Skeletal muscle cell (primary cell): ENCODE results near the gene AFF3.

Experiments
- DNase-seq: peaks from one replicate; pipeline ENCODE4 v3.0.0-alpha.2; 2010; ENCODE audit warnings: low read depth
- H3K4me3 ChIP-seq: 2 replicates; pipeline ENCODE4 v1.5.1; 2011; ENCODE audit warnings: low read depth, mild to moderate bottlenecking, control low read depth, low read length, moderate library complexity

Gene AFF3

DNA sequence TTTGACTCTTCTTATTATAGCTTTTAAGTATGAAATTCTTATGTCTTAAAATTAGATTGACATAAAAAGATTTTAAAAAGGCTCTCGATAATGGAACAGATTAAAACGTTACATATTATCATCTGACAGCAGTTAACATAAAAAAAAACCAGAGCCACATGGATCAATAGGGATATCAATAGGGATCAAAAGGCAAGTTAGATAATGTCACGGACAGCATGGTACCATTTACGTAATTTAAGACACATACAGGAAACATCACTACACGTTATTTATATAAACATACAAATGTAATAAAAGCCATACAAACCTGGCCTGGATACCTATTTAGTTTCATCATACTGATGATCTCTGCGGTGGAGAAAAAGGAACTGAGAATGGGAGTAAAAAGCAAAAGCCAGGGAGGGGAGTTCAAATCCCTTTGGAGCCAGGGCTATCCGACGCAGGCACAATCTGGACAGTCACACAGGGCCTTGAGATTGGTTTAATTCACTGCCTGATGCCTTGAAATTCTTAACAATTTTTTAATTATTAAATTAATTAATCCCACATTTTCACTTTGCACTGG lies 227.2 kb downstream of the AFF3 start:
- H3K4me3 ChIP-seq = no peak overlapping the region
- DNase-seq = no peak

DNA sequence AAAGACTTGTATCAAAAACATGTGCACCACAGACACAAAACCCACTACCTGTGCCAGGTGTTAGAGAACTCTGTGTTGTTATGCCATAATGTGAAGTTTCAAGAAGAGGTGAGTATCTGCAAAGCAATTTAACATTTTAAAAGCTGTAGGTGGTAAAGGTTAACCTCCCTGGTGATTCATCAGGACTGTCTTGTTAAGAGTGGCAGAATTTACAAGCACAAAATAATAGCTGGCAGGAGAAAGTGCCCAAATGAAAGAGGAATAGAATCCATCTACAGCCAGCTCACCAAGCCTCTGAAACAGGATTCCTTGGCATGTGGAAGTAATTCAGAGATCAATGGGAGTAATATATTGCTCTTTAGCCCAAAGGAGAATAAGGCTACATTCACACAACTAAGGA lies 230.7 kb downstream of the AFF3 start:
- no peak for DNase-seq
- no peak overlapping the region for H3K4me3 ChIP-seq

DNA sequence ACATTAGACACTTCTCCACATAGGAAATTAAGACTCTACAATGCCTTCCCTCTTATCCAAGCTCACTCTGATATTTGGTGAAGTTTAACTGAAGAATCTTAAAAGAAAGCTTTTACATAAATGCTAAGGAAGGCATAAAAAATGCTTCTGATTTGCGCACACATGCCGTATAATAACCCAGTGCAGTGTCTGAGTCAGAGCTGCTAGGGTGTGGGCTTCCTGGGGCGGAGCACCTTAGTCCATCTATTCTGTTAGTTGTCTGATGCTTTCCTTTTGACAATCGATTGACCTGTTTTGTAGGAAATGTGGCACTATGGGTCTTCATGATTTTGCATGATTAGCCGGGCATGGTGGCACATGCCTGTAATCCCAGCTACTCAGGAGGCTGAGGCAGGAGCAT lies 231.5 kb downstream of the AFF3 start:
- no peak overlapping the region for H3K4me3 ChIP-seq
- DNase-seq = no peak

DNA sequence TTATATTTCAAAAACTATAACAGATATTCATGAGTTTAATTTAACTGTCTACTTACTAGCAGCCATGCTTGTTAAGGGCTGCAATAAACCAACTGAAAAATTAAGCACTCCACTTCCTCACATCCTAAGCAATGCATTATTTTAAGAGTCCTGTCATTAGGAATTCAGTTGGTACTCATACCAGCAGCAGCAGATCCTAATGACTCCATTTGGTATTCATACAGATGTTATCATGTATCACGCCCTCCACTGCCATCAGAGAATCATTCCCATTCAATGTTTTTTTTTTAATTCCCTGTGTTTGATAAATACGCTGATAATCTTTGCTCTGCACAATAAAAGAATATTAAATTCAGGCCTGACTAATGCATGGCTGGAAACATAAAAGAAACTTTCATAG lies 236.8 kb downstream of the AFF3 start:
- DNase-seq = no peak
- H3K4me3 ChIP-seq = no peak overlapping the region

DNA sequence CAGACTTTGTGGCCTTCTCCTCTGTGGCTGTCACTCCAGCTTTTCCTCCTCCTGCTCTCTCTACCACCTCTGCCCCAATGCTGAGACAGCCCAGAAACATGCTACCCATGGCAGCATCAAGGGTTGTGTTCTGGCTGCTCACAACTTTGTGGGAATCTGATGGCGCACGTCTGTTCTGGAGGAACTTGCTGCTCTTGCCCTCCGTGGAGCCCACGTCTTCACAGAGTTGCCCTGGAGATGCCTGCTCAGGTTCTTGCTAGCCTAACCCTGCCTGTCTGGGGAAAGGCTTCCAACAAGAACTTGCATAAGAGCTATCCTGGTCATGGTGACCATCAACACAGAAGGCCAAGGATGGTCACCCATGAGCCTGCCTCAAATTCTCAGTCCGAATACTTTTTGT lies 237.4 kb downstream of the AFF3 start:
- H3K4me3 ChIP-seq = no peak overlapping the region
- no peak for DNase-seq

DNA sequence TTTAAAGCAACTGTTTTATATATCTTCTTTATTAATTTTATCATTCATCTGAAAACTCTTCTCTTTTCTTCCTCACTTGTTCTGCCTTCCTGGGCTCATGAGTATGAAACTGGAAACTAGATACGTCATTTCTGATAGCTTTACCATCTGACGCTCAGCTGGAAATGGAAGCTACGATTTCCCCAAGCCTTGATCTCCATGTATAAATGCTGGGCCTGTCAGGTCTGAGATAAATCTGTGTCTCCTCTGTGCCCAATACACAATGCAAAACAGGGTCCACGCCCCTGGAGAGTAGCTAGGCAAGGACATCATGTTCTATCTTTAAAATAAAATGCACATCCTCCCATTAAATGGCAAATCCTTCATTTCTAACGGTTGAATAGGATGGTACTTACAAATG lies 238.4 kb downstream of the AFF3 start:
- H3K4me3 ChIP-seq = no peak overlapping the region
- no peak for DNase-seq

DNA sequence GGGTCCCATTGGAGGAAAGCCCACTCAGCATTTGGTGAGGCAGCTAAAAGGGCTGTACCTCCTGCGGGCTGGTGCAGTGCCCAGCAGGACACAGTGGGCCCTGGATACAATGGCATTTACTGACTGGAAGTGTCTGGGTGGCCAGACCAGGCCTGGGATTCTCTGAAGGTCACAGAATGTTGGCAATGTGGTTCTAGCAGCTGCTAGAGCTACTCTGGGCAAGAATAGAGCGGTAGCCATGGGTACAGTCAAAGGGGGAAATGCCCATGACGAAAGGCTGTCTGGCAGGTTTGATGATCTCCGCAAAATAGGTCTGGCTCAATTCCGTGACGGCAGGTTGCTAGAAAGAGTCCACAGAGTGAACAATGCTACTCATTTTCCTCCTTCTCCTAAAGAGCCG lies 241.8 kb downstream of the AFF3 start:
- no peak overlapping the region for H3K4me3 ChIP-seq
- no peak for DNase-seq

DNA sequence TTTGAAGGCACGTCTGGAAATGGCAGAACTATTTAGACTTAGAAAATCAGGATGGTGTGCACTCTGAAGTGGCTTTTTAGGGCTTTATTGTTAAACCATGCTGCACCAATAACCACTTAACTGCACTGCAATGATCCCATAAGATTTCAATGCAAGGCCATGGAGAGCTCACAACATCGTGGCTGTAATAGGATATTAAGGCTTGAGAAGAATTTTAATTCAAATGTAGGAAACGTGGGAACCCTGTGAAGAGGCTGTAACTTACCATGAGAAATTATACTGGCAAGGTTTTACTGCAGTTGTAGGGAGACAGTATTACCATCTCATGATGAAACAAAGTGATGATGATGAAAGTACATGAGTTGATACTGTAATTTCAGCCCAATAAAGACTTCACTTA lies 242.5 kb downstream of the AFF3 start:
- no peak for DNase-seq

DNA sequence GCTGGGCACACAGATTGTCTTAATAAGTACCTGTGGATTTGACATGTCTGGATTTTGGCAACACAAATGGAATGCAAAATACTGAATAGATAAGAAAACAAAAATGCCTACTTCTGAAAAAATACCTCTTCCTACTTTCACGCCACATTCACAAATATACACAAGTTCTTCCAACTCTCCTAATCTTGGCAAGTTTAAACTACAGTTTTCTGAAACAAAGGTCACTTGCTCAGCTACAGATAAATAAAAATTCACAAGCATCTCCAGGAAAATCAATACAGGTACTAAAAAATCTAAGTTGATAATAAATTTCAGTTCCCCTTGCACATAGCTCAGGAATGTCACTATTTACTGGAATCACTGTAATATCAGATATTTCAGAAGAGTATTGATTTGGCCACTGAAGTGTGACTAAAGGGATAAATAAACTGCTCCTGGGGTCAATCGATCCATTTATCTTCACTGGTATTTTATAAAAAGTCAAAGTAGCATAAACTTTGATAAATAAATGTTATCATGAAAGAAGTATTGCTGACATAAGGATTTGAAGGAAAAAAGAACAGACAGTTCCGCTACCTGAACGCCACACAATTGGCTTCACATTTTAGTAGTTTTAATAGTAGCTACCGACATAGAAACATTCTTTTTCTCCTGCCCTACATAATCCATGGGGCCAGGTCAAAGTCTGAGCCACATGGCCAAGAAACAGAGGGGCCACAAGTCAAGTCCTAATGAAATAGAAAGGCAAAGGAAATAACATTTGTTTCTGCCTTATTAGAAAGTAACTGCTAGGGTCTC lies 243.1 kb downstream of the AFF3 start:
- no peak overlapping the region for H3K4me3 ChIP-seq
- DNase-seq = no peak

More for the DNA sequence above, 242.5 kb downstream of the AFF3 start:
- H3K4me3 ChIP-seq = no peak overlapping the region

DNA sequence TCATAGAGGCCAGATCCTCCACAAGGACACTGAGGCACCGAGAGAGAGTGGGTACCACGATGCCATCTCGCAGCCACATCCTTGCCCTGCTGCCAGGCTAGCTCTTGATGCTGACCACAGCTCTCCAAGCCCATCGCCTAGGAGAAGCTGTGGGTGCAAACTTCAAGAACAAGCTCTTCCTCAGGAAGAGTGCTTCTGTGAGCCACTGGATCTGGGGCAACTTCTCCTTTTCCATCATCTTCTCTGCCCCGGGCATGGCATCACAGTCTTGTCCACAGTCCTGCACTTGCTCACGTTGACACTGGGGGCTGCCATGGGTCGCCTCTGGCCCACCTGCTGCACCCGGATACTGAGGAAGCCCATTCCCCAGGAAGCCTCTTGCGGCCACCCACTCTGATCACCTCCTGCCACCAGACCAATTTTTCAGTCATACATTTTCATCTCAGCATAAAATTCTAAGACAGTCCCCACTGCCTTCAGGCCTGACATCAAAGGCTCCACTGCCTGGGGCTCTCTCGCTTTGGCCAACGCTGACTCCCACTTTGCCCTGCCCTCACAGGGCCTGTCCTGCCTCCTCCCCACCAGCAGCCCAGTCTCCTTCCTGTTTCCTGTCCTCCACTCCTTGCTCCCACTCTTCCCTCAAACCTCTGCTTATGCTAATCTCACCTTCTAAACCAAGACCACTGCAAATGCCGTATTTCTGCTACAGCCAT lies 243.9 kb downstream of the AFF3 start:
- DNase-seq = no peak
- no peak overlapping the region for H3K4me3 ChIP-seq

DNA sequence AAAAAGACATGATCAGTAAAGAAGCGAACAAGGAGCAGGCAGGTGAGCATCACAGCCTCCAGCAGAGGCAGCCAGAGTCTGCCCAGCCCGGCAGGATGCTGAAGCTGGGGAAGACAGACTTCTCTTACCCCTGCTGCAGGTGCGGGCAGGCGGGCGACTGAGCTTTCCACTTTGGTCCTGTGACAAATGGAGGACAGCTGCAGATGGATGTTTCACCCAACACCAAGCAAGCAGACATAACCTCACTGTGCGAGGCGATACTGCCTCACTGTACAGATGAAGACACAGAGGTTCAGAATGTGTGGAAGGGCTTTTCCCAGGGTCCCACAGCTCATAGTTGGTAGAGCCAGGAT lies 251.0 kb downstream of the AFF3 start:
- DNase-seq = no peak
- no peak overlapping the region for H3K4me3 ChIP-seq

DNA sequence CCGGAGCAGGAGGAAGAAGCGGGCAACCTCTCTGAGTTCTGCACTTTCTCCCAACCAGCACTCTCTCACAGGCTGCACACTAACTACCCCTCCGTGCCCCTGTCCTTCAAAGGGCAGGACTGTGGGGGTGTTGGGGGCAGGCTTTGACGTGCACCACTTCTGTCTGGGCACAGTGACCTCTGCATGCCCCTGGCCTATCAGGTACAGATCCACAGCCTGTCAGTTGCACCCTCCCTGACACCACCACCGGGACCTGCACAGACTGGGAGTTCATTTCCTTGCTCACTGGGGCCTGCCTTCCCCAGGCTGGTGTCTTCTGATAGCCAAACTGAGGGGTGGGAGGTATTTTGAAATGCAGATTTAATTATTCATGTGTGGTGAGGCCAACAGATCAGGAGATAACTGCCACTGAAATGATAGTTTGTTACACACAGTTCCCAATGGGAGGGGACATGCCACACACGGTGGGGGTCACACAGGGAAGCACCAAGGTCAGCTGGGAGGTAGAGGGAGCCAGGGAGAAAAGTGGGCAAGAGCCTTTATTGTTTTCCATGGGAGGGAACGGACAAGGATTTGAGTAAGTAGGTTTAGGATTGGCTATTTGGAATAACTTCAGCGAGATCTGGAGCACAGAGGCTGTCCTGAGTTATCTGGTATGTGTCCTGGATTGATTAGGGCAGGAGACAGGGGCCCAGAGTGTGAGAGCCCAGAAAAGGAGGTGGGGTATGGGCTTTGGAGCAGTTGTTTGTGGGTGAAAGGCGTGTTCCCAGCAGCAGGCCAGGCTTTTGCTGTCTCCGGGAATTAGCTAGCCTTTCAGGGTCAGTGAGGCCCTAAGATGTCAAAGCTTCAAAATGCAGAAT lies 251.6 kb downstream of the AFF3 start:
- no peak for DNase-seq
- H3K4me3 ChIP-seq = no peak overlapping the region

DNA sequence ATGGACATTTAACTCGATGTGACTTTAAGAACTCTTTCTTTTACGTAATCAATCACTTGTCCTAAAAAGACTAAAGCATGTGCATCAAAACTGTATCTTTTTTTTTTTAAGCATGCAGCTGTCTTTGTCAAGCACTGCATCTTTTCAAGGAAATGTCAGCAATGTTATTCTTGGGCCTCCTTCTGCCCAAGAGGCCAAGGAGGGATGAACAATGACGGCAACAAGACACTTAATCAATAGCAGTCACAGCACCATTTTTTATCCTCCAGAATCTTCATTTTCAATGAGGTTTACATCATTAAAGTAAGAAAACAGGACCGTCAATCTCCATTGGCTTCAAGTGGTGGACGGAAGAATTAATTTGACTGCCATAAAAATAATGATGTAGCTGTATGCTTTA lies 253.8 kb downstream of the AFF3 start:
- H3K4me3 ChIP-seq = no peak overlapping the region
- DNase-seq = no peak

DNA sequence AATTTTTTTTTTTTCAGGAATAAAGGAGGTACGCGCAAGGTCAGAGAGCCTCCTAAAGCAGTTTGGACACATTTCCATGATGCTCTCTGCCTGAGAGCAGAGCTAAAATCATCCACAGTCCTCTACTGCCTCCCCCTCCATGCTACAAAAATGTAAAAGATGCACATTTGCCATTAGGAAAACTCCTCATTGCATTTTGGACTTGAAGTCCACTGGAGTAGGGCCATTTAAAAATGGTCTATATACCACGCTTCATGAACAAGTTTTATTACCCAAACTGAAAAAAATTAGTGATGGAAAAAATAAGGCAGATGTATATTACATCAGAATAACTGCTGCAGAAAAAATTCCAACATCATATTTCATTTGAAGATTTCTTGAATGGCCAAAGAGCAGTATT lies 256.0 kb downstream of the AFF3 start:
- no peak for DNase-seq
- H3K4me3 ChIP-seq = no peak overlapping the region

DNA sequence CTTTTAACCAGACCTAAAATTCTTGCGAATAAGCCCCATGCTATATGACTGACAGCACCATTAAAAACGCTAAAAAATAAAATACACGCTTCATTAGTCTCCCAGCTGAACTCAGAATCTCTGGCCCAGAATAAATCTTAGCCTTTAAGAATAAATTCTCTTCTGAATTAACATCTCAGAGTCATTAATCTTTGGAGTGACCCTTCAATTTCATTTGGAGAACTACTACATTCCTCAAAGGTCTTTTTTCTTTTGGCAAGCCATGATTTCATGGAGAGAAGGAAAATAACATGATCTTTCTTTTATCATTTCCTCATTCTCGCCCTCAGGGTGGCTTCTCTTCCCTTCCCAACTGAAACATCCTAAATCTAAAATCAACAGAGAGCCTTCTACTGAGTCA lies 259.0 kb downstream of the AFF3 start:
- no peak overlapping the region for H3K4me3 ChIP-seq
- DNase-seq = no peak

DNA sequence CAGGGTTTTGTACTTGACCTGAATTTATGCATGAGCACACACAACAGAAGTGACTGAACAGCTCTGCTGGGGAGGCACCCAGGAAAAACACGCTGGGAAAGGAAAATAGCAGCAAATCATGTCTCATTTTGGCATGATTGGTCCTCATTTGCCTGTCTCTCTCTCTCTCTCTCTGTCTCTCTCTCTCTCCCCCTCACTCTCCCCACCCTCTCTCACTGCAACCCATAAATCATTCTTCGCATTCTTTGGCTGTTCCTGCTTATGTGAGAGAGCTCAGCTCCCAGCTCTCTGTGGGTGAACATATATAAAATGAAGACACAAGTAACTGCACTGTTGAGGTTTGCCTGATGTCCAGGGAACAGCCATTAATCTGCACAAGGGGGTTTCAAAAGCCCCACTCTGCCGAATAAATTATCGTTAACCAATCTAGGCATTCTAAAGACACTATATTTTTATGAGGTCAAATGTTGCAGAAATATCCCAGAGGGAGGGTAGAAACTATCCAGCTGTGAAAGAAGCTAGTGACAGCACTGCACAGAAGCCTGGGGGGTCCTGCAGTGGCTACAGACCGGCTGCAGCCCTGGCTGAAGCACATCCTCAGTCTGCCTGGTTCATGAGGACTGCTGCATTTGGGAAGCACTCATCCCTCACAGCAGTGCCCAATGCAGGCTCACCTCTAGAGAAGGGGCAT lies 260.3 kb downstream of the AFF3 start:
- no peak overlapping the region for H3K4me3 ChIP-seq
- DNase-seq = peak; percentile 90

DNA sequence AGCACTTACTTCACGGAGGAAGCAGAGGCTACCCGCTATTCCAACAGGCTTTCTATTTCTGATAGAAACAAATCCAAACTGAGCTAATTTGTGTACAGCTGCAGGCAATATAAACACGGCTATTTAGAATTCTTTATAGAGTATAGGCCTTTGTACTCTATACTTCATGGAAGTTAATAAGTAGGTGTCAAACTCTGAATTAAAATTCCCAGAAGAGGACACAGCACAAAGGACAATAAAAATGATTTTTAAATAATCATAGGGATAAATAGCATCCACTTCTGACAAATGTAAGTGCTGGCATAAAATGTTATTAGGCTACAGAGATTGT lies 261.5 kb downstream of the AFF3 start:
- DNase-seq = no peak

DNA sequence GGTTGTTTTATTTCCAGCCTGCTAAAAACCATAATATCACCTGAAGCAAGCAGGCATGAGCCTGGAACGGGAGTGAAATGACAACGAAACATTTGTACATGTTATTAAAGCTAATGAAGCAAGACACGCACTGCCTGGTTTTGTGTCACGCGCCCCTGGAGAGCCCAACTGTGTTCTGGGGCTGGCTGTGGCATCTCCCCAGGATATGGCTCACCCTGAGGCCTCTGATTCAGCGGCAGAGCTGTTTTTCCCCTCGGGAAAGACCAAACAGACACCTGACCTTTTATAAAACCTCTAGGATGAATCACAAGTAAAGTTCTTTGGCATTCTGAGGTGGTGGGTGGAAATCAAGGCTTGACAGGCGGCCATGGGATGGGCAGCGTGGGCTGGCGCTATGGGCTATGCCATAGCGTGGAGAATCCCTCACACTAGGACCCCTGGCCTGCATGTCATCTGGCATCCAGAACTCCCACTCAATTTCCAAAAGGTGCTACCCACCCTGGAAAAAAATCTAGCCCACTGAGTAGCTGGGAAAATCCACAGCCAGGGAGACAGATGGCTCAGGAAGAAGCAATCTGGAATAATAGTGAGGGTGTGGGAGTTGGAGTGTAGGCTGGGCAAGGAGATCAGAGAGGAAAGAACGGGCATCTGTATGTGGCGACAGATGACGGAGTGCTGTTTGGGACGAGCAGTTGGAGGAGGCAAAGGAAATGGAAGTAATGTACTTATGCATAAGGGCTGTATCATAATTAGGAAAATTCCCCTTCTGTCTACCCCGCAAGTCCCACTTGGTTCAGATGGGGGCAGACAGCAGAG lies 262.0 kb downstream of the AFF3 start:
- no peak overlapping the region for H3K4me3 ChIP-seq
- peak; percentile 77 for DNase-seq

More for the DNA sequence above, 261.5 kb downstream of the AFF3 start:
- H3K4me3 ChIP-seq = no peak overlapping the region

DNA sequence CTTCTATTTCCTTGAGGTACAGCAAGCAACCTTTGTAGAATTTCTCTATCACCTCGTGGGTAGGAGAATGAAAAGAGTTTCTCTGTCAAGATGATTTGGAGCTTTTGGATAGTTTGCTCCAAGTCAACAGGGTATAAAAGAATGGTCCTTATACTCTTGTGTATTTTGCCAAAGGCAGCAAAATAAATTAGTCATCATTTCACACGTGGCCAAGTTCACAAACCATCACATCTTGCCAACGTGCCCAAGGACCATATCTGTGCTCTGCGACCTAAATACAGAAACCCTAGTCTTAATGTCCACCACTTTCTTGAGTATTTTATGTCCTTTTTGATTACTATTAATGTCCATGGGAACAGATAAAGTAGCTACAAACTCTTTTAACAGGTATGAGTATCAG lies 262.9 kb downstream of the AFF3 start:
- H3K4me3 ChIP-seq = no peak overlapping the region
- DNase-seq = no peak
